ENCODE measurements around the gene FSCN2.

DNA sequence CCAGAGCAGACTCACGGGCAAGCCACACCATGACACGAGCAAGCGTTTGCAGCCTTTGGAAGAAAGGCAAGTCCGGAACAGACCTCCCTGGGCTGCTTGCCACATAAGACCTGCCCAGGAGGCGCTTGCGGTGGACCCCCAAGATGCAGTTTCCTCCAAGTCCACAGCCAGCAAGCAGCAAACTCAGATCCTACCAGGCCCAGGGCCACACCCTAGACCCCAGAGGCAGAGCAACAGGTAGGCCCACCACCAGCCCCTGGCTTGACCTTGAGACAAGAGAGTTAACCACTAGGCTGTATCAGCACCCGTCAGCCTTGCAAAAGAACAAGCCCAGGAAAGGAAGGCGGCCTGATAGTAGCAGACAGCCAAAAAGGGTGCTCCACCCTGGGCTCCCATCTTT, 21.6 kb downstream of the FSCN2 start:
- TF ChIP-seq CTCF (IDR thresholded peaks at IDR 0.05) (no peak), POLR2A (IDR thresholded peaks at IDR 0.05) (no peak)

All from lower leg skin (tissue), 3 donors.